PC-9 (cell line): ENCODE measurements around the gene MKNK2.

Experiments used
- EZH2 ChIP-seq: fragments of 200-600 bp; sonication (generic); IDR thresholded peaks from 2 replicates; pipeline ENCODE4 v1.8.0; 2017; ENCODE audit warnings: antibody characterized with exemption, low read depth
- TF ChIP-seq, protein P1 (sequence below): fragments of 200-600 bp; sonication (generic); conservative IDR thresholded peaks from 2 replicates; pipeline ENCODE4 v1.6.1; 2017; ENCODE audit warnings: mixed run types, antibody characterized with exemption, mild to moderate bottlenecking, moderate library complexity

DNA sequence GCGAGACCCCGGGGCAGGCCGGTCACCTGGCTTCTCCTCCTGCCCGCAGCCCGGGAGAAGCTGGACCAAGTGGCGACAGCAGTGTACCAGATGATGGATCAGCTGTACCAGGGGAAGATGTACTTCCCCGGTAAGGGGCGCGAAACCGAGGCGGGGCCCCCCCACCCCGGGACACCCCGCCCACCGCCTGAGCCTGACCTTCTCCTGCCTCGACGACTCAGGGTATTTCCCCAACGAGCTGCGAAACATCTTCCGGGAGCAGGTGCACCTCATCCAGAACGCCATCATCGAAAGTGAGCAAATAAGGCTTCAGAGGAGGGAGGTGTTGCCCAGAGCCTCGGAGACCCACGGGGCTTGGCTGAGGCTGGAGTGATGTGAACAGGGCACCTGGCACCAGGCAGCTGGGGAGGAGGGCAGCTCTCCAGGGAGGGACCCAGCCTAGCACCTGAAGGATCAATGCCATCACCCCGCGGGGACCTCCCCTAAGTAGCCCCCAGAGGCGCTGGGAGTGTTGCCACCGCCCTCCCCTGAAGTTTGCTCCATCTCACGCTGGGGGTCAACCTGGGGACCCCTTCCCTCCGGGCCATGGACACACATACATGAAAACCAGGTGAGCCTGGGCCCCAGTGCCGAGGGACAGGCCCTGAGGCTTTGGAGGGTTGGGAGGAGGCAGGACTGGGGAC, 46.3 kb upstream of the MKNK2 start:
- TF ChIP-seq, protein P1, sequence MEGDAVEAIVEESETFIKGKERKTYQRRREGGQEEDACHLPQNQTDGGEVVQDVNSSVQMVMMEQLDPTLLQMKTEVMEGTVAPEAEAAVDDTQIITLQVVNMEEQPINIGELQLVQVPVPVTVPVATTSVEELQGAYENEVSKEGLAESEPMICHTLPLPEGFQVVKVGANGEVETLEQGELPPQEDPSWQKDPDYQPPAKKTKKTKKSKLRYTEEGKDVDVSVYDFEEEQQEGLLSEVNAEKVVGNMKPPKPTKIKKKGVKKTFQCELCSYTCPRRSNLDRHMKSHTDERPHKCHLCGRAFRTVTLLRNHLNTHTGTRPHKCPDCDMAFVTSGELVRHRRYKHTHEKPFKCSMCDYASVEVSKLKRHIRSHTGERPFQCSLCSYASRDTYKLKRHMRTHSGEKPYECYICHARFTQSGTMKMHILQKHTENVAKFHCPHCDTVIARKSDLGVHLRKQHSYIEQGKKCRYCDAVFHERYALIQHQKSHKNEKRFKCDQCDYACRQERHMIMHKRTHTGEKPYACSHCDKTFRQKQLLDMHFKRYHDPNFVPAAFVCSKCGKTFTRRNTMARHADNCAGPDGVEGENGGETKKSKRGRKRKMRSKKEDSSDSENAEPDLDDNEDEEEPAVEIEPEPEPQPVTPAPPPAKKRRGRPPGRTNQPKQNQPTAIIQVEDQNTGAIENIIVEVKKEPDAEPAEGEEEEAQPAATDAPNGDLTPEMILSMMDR: no peak; the same call in 1 of the 2 replicates
- no peak for TF ChIP-seq EZH2
